Measurements from ENCODE around the gene CD300A.

GRCh38 chr17:74490716-74491115, 24.3 kb downstream of the CD300A start:
- TF ChIP-seq, protein P1, sequence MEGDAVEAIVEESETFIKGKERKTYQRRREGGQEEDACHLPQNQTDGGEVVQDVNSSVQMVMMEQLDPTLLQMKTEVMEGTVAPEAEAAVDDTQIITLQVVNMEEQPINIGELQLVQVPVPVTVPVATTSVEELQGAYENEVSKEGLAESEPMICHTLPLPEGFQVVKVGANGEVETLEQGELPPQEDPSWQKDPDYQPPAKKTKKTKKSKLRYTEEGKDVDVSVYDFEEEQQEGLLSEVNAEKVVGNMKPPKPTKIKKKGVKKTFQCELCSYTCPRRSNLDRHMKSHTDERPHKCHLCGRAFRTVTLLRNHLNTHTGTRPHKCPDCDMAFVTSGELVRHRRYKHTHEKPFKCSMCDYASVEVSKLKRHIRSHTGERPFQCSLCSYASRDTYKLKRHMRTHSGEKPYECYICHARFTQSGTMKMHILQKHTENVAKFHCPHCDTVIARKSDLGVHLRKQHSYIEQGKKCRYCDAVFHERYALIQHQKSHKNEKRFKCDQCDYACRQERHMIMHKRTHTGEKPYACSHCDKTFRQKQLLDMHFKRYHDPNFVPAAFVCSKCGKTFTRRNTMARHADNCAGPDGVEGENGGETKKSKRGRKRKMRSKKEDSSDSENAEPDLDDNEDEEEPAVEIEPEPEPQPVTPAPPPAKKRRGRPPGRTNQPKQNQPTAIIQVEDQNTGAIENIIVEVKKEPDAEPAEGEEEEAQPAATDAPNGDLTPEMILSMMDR (IDR thresholded peaks at IDR 0.05; ENCODE audit: low read depth, low read length) = no peak
- no peak for TF ChIP-seq POLR2A (IDR thresholded peaks at IDR 0.05; ENCODE audit: extremely low read depth, insufficient read length)
- TF ChIP-seq, protein P2, sequence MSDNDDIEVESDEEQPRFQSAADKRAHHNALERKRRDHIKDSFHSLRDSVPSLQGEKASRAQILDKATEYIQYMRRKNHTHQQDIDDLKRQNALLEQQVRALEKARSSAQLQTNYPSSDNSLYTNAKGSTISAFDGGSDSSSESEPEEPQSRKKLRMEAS (IDR thresholded peaks at IDR 0.05; ENCODE audit: low read depth, low read length) = no peak

All from NB4 (cell line).